Natural killer cell (primary cell): ENCODE data around the gene KRTAP10-8. TPM values are rescaled to one million over a fixed set of nuclear protein-coding genes. Genes with fewer than 3 reads are reported as not detected.

Source experiments
- ATAC-seq, 3 donors: fragments of 150-1000 bp in 2 of 3; fragments of 200-7000 bp in 1 of 3; cut with Tn5 transposase; 1 replicate in 1 of 3; 2 replicates in 2 of 3; pipeline ENCODE4 v1.10.0; 2021; ENCODE audit warnings: mild to moderate bottlenecking in 2 of 3, moderate library complexity in 2 of 3
- DNase-seq, 2 donors: peaks; one replicate each; pipeline versions ENCODE4 v3.0.0 to v3.0.0-alpha.2; 2013 to 2021; ENCODE audit warnings: mixed read lengths in 1 of 2
- H3K27ac ChIP-seq: one replicate; pipeline ENCODE4 v1.5.1; 2013; ENCODE audit warnings: mild to moderate bottlenecking, low read length
- H3K27me3 ChIP-seq: one replicate; pipeline ENCODE4 v1.6.1; 2013; ENCODE audit warnings: low read length; ENCODE audit not compliant: control insufficient read depth, insufficient read depth
- H3K36me3 ChIP-seq: one replicate; pipeline ENCODE4 v1.6.1; 2013; ENCODE audit warnings: low read length; ENCODE audit not compliant: control insufficient read depth, insufficient read depth
- H3K4me1 ChIP-seq: one replicate; pipeline ENCODE4 v1.6.1; 2013; ENCODE audit warnings: low read length; ENCODE audit not compliant: control insufficient read depth, insufficient read depth
- H3K4me3 ChIP-seq: one replicate; pipeline ENCODE4 v1.5.1; 2013; ENCODE audit warnings: low read length
- H3K9me3 ChIP-seq: one replicate; pipeline ENCODE4 v1.6.1; 2013; ENCODE audit warnings: low read length; ENCODE audit not compliant: control insufficient read depth, insufficient read depth
- H3K27ac Mint-ChIP-seq, 2 donors: one replicate each; pipeline ENCODE4 v1.8.0; 2022; ENCODE audit warnings: mild to moderate bottlenecking in 2 of 2, mixed read lengths in 2 of 2, moderate library complexity in 1 of 2
- H3K27me3 Mint-ChIP-seq, 2 donors: one replicate each; pipeline ENCODE4 v1.8.0; 2022; ENCODE audit warnings: low read depth in 2 of 2, mixed read lengths in 2 of 2
- H3K36me3 Mint-ChIP-seq: one replicate; pipeline ENCODE4 v1.8.0; 2022; ENCODE audit warnings: mixed read lengths
- H3K4me1 Mint-ChIP-seq, 2 donors: one replicate each; pipeline ENCODE4 v1.8.0; 2022; ENCODE audit warnings: mixed read lengths in 2 of 2
- H3K4me3 Mint-ChIP-seq: one replicate; pipeline ENCODE4 v1.8.0; 2022; ENCODE audit warnings: mild to moderate bottlenecking, moderate library complexity, mixed read lengths
- H3K9me3 Mint-ChIP-seq, 2 donors: one replicate each; pipeline ENCODE4 v1.8.0; 2022; ENCODE audit warnings: mixed read lengths in 2 of 2
- CTCF ChIP-seq: fragments of 200-600 bp; IDR thresholded peaks from one replicate; pipeline ENCODE4 v1.8.0; 2022; ENCODE audit warnings: antibody characterized with exemption
- WGBS: methylation state at CpG from one replicate; pipeline ENCODE4 v1.1.7; 2013; ENCODE audit warnings: missing lambda C conversion rate; ENCODE audit not compliant: insufficient coverage; 5-methylcytosine and 5-hydroxymethylcytosine counted together
- intact Hi-C: fragments of 100-400 bp; cut with micrococcal nuclease; formaldehyde crosslinking; loops from one replicate; pipeline ENCODE4 v1.14.2; 2022
- total RNA-seq, 4 donors: library from RNA; stranded (reverse); fragments of 120-200 nt in 1 of 4; gene quantifications; one replicate each; pipeline versions ENCODE4 v1.2.3 to v1.2.4, GENCODE V29; 2013 to 2022

KRTAP10-8 gene
- total RNA-seq, 3 donors from 2014 or later (not counting 1 experiment from before 2014, with no cell fraction given): not detected

GRCh38 chr21:44602463-44602850 lies 9.4 kb upstream of the KRTAP10-8 start:
- Histone ChIP-seq H3K36me3 (no peaks in the 10 kb centered on the region), H3K27ac (no peak overlapping the region), H3K4me1 (no peaks in the 10 kb centered on the region), H3K4me3 (no peak overlapping the region), H3K9me3 (no peaks in the 10 kb centered on the region), H3K27me3 (no peaks in the 10 kb centered on the region)
- TF ChIP-seq CTCF: no peak
- peaks cover 24 to 36% of the 10 kb centered on the region in 2 donors for H3K27me3 Mint-ChIP-seq
- H3K4me3 Mint-ChIP-seq: no peak overlapping the region
- no peak overlapping the region for H3K27ac Mint-ChIP-seq
- intact Hi-C loops: no loop called here
- DNase-seq (no peak), ATAC-seq (no peak)
- H3K9me3 Mint-ChIP-seq: peaks cover 2 to 3% of the 10 kb centered on the region in 2 donors
- no peaks in the 10 kb centered on the region for H3K4me1 Mint-ChIP-seq
- H3K36me3 Mint-ChIP-seq: no peaks in the 10 kb centered on the region
- 85% methylated on average over 20 of the region's 21 CpGs for WGBS

- no peak overlapping the region for H3K4me3 Mint-ChIP-seq
- no peak overlapping the region for H3K27ac Mint-ChIP-seq
- no peak for TF ChIP-seq CTCF
- Histone ChIP-seq H3K4me1 (no peaks in the 10 kb centered on the region), H3K9me3 (no peaks in the 10 kb centered on the region), H3K4me3 (no peak overlapping the region), H3K27me3 (no peaks in the 10 kb centered on the region), H3K36me3 (no peaks in the 10 kb centered on the region), H3K27ac (no peak overlapping the region)
- DNase-seq: no peak
- H3K9me3 Mint-ChIP-seq: peaks cover 2 to 3% of the 10 kb centered on the region in 2 donors
- intact Hi-C loops: no loop called here
- no peak for ATAC-seq
- H3K36me3 Mint-ChIP-seq: no peaks in the 10 kb centered on the region
- H3K27me3 Mint-ChIP-seq: peaks cover 23 to 44% of the 10 kb centered on the region in 2 donors
- WGBS: 61% methylated on average over 17 of the region's 17 CpGs
- no peaks in the 10 kb centered on the region for H3K4me1 Mint-ChIP-seq
Measured at GRCh38 chr21:44603109-44603875, 8.6 kb upstream of the KRTAP10-8 start.

GRCh38 chr21:44603911-44604310 lies 8.0 kb upstream of the KRTAP10-8 start:
- no peak overlapping the region for H3K27ac Mint-ChIP-seq
- H3K4me3 Mint-ChIP-seq: no peak overlapping the region
- no peak for ATAC-seq
- H3K36me3 Mint-ChIP-seq: peaks cover 4% of the 10 kb centered on the region
- Histone ChIP-seq H3K4me3 (no peak overlapping the region), H3K4me1 (no peaks in the 10 kb centered on the region), H3K27ac (no peak overlapping the region), H3K27me3 (no peaks in the 10 kb centered on the region), H3K36me3 (no peaks in the 10 kb centered on the region), H3K9me3 (no peaks in the 10 kb centered on the region)
- DNase-seq: no peak
- H3K9me3 Mint-ChIP-seq: peaks cover 1% of the 10 kb centered on the region in 2 donors
- TF ChIP-seq CTCF: no peak
- no peaks in the 10 kb centered on the region for H3K4me1 Mint-ChIP-seq
- 86% methylated on average over 8 of the region's 8 CpGs for WGBS
- intact Hi-C loops: no loop called here
- H3K27me3 Mint-ChIP-seq: peaks cover 21 to 49% of the 10 kb centered on the region in 2 donors

GRCh38 chr21:44606495-44606894 lies 5.4 kb upstream of the KRTAP10-8 start:
- intact Hi-C loops: no loop called here
- Mint-ChIP-seq H3K27me3 (peaks cover 25 to 58% of the 10 kb centered on the region in 2 donors), H3K36me3 (peaks cover 15% of the 10 kb centered on the region), H3K27ac (no peak overlapping the region), H3K4me1 (no peaks in the 10 kb centered on the region), H3K4me3 (no peak overlapping the region), H3K9me3 (peaks cover 2 to 14% of the 10 kb centered on the region in 2 donors)
- Histone ChIP-seq H3K4me3 (no peak overlapping the region), H3K27me3 (no peaks in the 10 kb centered on the region), H3K27ac (no peak overlapping the region), H3K36me3 (no peaks in the 10 kb centered on the region), H3K9me3 (peaks cover 21% of the 10 kb centered on the region), H3K4me1 (no peaks in the 10 kb centered on the region)
- 70% methylated on average over 3 of the region's 4 CpGs for WGBS
- DNase-seq: no peak
- TF ChIP-seq CTCF: no peak
- no peak for ATAC-seq
